ENCODE measurements around the gene AK1. TPM values are rescaled to one million over a fixed set of nuclear protein-coding genes. Genes with fewer than 3 reads are reported as not detected.
"Not testable (repeated sequence)": the region's sequence is repeated elsewhere in the genome, so short reads cannot be mapped to it uniquely, and the experiment has no call there.

The AK1 gene
- total RNA-seq, 2 experiments from 2014 or later = 19.5 to 21.6 TPM

DNA sequence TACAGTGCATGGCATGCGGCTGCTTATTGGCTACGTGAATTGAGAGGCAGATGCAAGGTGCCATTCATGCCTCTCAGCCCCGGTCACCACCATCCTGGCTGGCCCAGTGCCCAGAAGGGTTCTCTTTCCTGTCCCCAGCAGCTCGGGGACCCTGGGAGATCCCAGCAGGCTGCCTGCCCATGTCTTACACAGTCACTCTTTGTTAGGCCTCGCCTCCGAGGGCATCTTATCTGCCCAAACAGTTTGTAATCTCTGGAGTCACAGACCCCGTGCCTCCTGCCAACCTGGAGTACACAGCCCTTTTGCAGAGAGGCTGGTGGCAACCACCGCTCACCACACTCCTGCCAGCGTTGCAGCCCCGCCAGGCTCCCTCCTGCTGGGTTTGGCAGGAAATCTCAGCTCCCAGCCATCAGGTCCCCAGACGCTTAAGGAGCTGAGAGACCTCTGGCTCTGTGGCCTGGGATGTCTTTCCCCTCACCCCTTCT is 7.0 kb upstream of the AK1 start:
- no peak overlapping the region for H3K4me3 ChIP-seq (ENCODE audit: low read depth, low read length, poor library complexity, severe bottlenecking)
- no peak overlapping the region for H2AFZ ChIP-seq (ENCODE audit: low read length)
- H4K20me1 ChIP-seq (ENCODE audit: insufficient read depth, low read length) = no peaks in the 10 kb centered on the region
- CTCF ChIA-PET (ENCODE audit: unreplicated experiment) = interaction anchor here (0.6 kb wide), 1 partner anchor 13 kb away, joined by 9 read pairs; no protein-coding TSS in a partner anchor
- no peak overlapping the region for H3K27ac ChIP-seq (ENCODE audit: low read depth, low read length, poor library complexity, severe bottlenecking)
- no peak for DNase-seq (ENCODE audit: low spot score)
- intact Hi-C loops (cut with micrococcal nuclease; ENCODE audit: unreplicated experiment) = no loop called here
- POLR2A ChIA-PET = interaction anchor here (1.1 kb wide), 1 partner anchor 10 kb away, joined by 3 read pairs; no protein-coding TSS in a partner anchor
- no peak overlapping the region for H3K4me2 ChIP-seq (ENCODE audit: low read length)
- no peaks in the 10 kb centered on the region for H3K9me3 ChIP-seq (ENCODE audit: low read length)
- BruUV-seq (replicated peaks) = no TSS peak
- peaks cover 41% of the 10 kb centered on the region for H3K36me3 ChIP-seq (ENCODE audit: insufficient read depth, low read length)
- TF ChIP-seq CTCF (conservative IDR thresholded peaks at IDR 0.05; ENCODE audit: low read length) (no peak), EZH2phosphoT487 (IDR thresholded peaks at IDR 0.05; ENCODE audit: borderline replicate concordance, low read depth, low read length) (no peak)
- no peaks in the 10 kb centered on the region for H3K79me2 ChIP-seq (ENCODE audit: insufficient read depth, low read depth, low read length)
- no peaks in the 10 kb centered on the region for H3K9me2 ChIP-seq (ENCODE audit: insufficient read depth, low read length)
- peaks cover 28% of the 10 kb centered on the region for H3K4me1 ChIP-seq (ENCODE audit: insufficient read depth, low read length, poor library complexity, severe bottlenecking)

DNA sequence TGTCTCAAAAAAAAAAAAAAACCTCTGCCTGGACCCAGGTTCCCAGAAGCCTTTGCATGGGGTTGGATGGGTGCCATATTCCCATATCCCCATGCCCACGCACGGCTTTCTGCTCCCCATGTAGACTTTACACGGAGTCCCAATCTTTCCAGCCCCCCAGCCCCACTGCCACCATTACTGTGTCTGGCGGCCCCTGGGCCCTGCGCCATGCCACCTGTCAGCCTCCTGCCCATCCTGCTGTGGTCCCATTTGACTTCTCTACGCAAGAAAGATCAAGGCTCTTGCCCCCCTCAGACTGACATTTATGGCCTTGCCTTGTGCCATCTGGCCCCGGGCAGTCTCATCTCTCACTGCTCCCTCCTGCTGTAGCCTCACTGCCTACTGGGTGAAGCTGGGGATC is 6.5 kb upstream of the AK1 start:
- H3K9me3 ChIP-seq (ENCODE audit: low read length) = no peaks in the 10 kb centered on the region
- H3K9me2 ChIP-seq (ENCODE audit: insufficient read depth, low read length) = no peaks in the 10 kb centered on the region
- no peak overlapping the region for H3K4me2 ChIP-seq (ENCODE audit: low read length)
- no TSS peak for BruUV-seq (replicated peaks)
- no peak overlapping the region for H2AFZ ChIP-seq (ENCODE audit: low read length)
- no peak for TF ChIP-seq EZH2phosphoT487 (IDR thresholded peaks at IDR 0.05; ENCODE audit: borderline replicate concordance, low read depth, low read length)
- no peak for TF ChIP-seq CTCF (conservative IDR thresholded peaks at IDR 0.05; ENCODE audit: low read length)
- H3K36me3 ChIP-seq (ENCODE audit: insufficient read depth, low read length) = peaks cover 39% of the 10 kb centered on the region
- no peak for DNase-seq (ENCODE audit: low spot score)
- no peaks in the 10 kb centered on the region for H4K20me1 ChIP-seq (ENCODE audit: insufficient read depth, low read length)
- H3K4me3 ChIP-seq (ENCODE audit: low read depth, low read length, poor library complexity, severe bottlenecking) = no peak overlapping the region
- ChIA-PET CTCF (ENCODE audit: unreplicated experiment) (no interaction called here), POLR2A (interaction anchor here (0.7 to 1.1 kb wide), 2 partner anchors 11 to 74 kb away, joined by 3 read pairs; no protein-coding TSS in a partner anchor)
- H3K27ac ChIP-seq (ENCODE audit: low read depth, low read length, poor library complexity, severe bottlenecking) = no peak overlapping the region
- intact Hi-C loops (cut with micrococcal nuclease; ENCODE audit: unreplicated experiment) = no loop called here
- H3K79me2 ChIP-seq (ENCODE audit: insufficient read depth, low read depth, low read length) = no peaks in the 10 kb centered on the region
- peaks cover 33% of the 10 kb centered on the region for H3K4me1 ChIP-seq (ENCODE audit: insufficient read depth, low read length, poor library complexity, severe bottlenecking)

DNA sequence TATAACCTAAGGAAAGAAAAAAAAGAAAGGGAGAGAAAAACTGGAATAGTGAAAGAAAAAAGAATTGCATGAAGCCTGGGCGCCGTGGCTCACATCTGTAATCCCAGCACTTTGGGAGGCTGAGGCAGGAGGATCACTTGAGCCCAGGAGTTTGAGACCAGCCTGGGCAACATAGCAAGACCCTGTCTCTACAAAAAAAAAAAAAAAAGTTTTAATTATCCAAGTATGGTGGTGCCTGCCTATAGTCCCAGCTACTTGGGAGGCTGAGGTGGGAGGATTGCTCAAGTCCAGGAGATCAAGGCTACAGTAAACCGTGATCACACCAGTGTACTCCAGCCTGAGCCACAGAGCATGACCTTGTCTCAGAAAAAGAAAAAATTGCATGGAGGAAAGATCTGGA is 4.2 kb upstream of the AK1 start:
- H3K79me2 ChIP-seq (ENCODE audit: insufficient read depth, low read depth, low read length); DNase-seq (ENCODE audit: low spot score); H3K4me2 ChIP-seq (ENCODE audit: low read length); H2AFZ ChIP-seq (ENCODE audit: low read length); BruUV-seq (replicated peaks); H3K9me3 ChIP-seq (ENCODE audit: low read length); H4K20me1 ChIP-seq (ENCODE audit: insufficient read depth, low read length); intact Hi-C loops (cut with micrococcal nuclease; ENCODE audit: unreplicated experiment); H3K9me2 ChIP-seq (ENCODE audit: insufficient read depth, low read length); H3K27ac ChIP-seq (ENCODE audit: low read depth, low read length, poor library complexity, severe bottlenecking); H3K4me3 ChIP-seq (ENCODE audit: low read depth, low read length, poor library complexity, severe bottlenecking): not testable (repeated sequence)
- H3K4me1 ChIP-seq (ENCODE audit: insufficient read depth, low read length, poor library complexity, severe bottlenecking) = peaks cover 38% of the 10 kb centered on the region
- ChIA-PET CTCF (ENCODE audit: unreplicated experiment) (interaction anchor here (0.6 kb wide), 2 partner anchors 16 to 40 kb away, joined by 3 to 4 read pairs; no protein-coding TSS in a partner anchor), POLR2A (interaction anchor here (0.8 to 2.1 kb wide), 3 partner anchors 24 to 698 kb away, joined by 3 to 6 read pairs (median 3); partner anchors contain the start of gene ST6GALNAC4)
- peaks cover 21% of the 10 kb centered on the region for H3K36me3 ChIP-seq (ENCODE audit: insufficient read depth, low read length)

Data from OCI-LY7 (cell line).